HepG2 (cell line): ENCODE data around the gene CDNF. TPM values are rescaled to one million over a fixed set of nuclear protein-coding genes. Genes with fewer than 3 reads are reported as not detected.

Experiments
- ASH2L ChIP-seq: fragments of 300-600, 200-600 bp; sonication (generic); IDR thresholded peaks from 2 replicates; pipeline ENCODE4 v1.7.0; 2017; ENCODE audit warnings: low read depth, mild to moderate bottlenecking, moderate library complexity, mixed read lengths, low read length; ENCODE audit not compliant: insufficient read length
- ATF7-NPFF ChIP-seq: sonication (generic); formaldehyde crosslinking; IDR thresholded peaks from 2 replicates; pipeline ENCODE4 v1.8.1; 2023; ENCODE audit warnings: mild to moderate bottlenecking, low read depth, missing genetic modification reagents, moderate library complexity
- BRF2 ChIP-seq: sonication (generic); formaldehyde crosslinking; IDR thresholded peaks from 2 replicates; pipeline ENCODE4 v1.8.1; 2022; ENCODE audit warnings: mild to moderate bottlenecking, missing genetic modification reagents
- CSRNP1 ChIP-seq: sonication (generic); formaldehyde crosslinking; IDR thresholded peaks from 2 replicates; pipeline ENCODE4 v1.8.1; 2023; ENCODE audit warnings: mild to moderate bottlenecking, missing genetic modification reagents
- IKZF4 ChIP-seq: sonication (generic); formaldehyde crosslinking; IDR thresholded peaks from 2 replicates; pipeline ENCODE4 v1.5.1; 2020; ENCODE audit warnings: borderline replicate concordance, mild to moderate bottlenecking, low read depth, missing genetic modification reagents; ENCODE audit errors: not compliant biosample characterization
- KDM3A ChIP-seq: IDR thresholded peaks from 2 replicates; pipeline ENCODE4 v1.6.1; 2018; ENCODE audit warnings: low read depth, missing compliant biosample characterization
- KDM4B ChIP-seq: sonication (generic); formaldehyde crosslinking; IDR thresholded peaks from 2 replicates; pipeline ENCODE4 v1.4.0; 2020; ENCODE audit warnings: missing genetic modification reagents
- KDM5B ChIP-seq: sonication (generic); formaldehyde crosslinking; IDR thresholded peaks from 2 replicates; pipeline ENCODE4 v1.4.0; 2020; ENCODE audit warnings: missing genetic modification reagents, mild to moderate bottlenecking, borderline replicate concordance
- MIER2 ChIP-seq: IDR thresholded peaks from 2 replicates; pipeline ENCODE4 v1.6.1; 2016; ENCODE audit warnings: missing biosample characterization, missing genetic modification reagents
- MXD4 ChIP-seq: IDR thresholded peaks from 2 replicates; pipeline ENCODE4 v1.6.1; 2016; ENCODE audit warnings: mild to moderate bottlenecking, missing biosample characterization, missing genetic modification reagents
- POLR2AphosphoS5 ChIP-seq: IDR thresholded peaks from 2 replicates; pipeline ENCODE4 v1.6.1; 2012; ENCODE audit warnings: low read depth, low read length
- SIN3A ChIP-seq: IDR thresholded peaks from 2 replicates; pipeline ENCODE4 v1.6.1; 2011; ENCODE audit warnings: low read depth, mild to moderate bottlenecking, control low read depth, low read length, borderline replicate concordance
- ZBTB7A ChIP-seq: sonication (generic); formaldehyde crosslinking; IDR thresholded peaks from 2 replicates; pipeline ENCODE4 v1.8.0; 2022; ENCODE audit warnings: mild to moderate bottlenecking, missing genetic modification reagents
- ZBTB7B ChIP-seq: sonication (generic); formaldehyde crosslinking; IDR thresholded peaks from 2 replicates; pipeline ENCODE4 v1.4.0; 2020; ENCODE audit warnings: missing genetic modification reagents
- ZNF17 ChIP-seq: sonication (generic); formaldehyde crosslinking; IDR thresholded peaks from 2 replicates; pipeline ENCODE4 v1.5.0; 2020; ENCODE audit warnings: mild to moderate bottlenecking, missing genetic modification reagents
- ZNF556 ChIP-seq: sonication (generic); formaldehyde crosslinking; IDR thresholded peaks from 2 replicates; pipeline ENCODE4 v1.4.0; 2020; ENCODE audit warnings: mild to moderate bottlenecking, missing genetic modification reagents, borderline replicate concordance
- ZNF660 ChIP-seq: sonication (generic); formaldehyde crosslinking; IDR thresholded peaks from 2 replicates; pipeline ENCODE4 v1.5.1; 2020; ENCODE audit warnings: mild to moderate bottlenecking, low read depth, missing genetic modification reagents, borderline replicate concordance
- polyA plus RNA-seq, 8 experiments: library from polyadenylated mRNA; depleted of rRNA in 3 of 8; stranded (reverse) in 7 of 8; unstranded in 1 of 8; fragments of >200 nt; fragmentation: Illumina TruSeq in 4 of 8; extraction: Trizol in 4 of 8; gene quantifications; 2 replicates each; pipeline versions ENCODE4 v1.2.1 to v1.2.3, GENCODE V29; 2011 to 2016; ENCODE audit warnings: low read depth in 4 of 8, missing spikeins in 1 of 8, mixed read lengths in 1 of 8; ENCODE audit not compliant: insufficient read depth in 1 of 8
- total RNA-seq, 5 experiments: library from RNA; depleted of rRNA; stranded (reverse); fragments of >200 nt; fragmentation: Illumina TruSeq; extraction: Trizol; gene quantifications; 2 replicates each; pipeline ENCODE4 v1.2.3, GENCODE V29; 2016; ENCODE audit warnings: low read depth in 1 of 5
- TF ChIP-seq, protein P1 (sequence below), 2 experiments: sonication (generic) in 1 of 2; formaldehyde crosslinking in 1 of 2; IDR thresholded peaks; 2 replicates each; pipeline versions ENCODE4 v1.4.0 to v1.6.1; 2016 to 2020; ENCODE audit warnings: borderline replicate concordance in 1 of 2, low read depth in 1 of 2, mild to moderate bottlenecking in 1 of 2, missing genetic modification reagents in 1 of 2
- TF ChIP-seq, protein P2 (sequence below): sonication (generic); formaldehyde crosslinking; IDR thresholded peaks from 2 replicates; pipeline ENCODE4 v1.4.0; 2020; ENCODE audit warnings: mild to moderate bottlenecking, missing genetic modification reagents
- TF ChIP-seq, protein P3 (sequence below): sonication (generic); formaldehyde crosslinking; IDR thresholded peaks from 2 replicates; pipeline ENCODE4 v1.5.1; 2020; ENCODE audit warnings: missing genetic modification reagents, mild to moderate bottlenecking, borderline replicate concordance

CDNF gene
- total and polyA plus RNA-seq, 2 of the 13 experiments (the other 11 are each of a cell fraction or from before 2014, with no cell fraction given), result 0.29 to 0.33 TPM

GRCh38 chr10:14838582-14839304 is 906 bp upstream of the CDNF start (continued):
- TF ChIP-seq, protein P1, sequence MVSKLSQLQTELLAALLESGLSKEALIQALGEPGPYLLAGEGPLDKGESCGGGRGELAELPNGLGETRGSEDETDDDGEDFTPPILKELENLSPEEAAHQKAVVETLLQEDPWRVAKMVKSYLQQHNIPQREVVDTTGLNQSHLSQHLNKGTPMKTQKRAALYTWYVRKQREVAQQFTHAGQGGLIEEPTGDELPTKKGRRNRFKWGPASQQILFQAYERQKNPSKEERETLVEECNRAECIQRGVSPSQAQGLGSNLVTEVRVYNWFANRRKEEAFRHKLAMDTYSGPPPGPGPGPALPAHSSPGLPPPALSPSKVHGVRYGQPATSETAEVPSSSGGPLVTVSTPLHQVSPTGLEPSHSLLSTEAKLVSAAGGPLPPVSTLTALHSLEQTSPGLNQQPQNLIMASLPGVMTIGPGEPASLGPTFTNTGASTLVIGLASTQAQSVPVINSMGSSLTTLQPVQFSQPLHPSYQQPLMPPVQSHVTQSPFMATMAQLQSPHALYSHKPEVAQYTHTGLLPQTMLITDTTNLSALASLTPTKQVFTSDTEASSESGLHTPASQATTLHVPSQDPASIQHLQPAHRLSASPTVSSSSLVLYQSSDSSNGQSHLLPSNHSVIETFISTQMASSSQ (IDR thresholded peaks at IDR 0.05; ENCODE audit: low read depth), result no peak
- TF ChIP-seq, protein P1 (CRISPR knock-in tag; IDR thresholded peaks at IDR 0.05; ENCODE audit: borderline replicate concordance), result no peak
- TF ChIP-seq, protein P2, sequence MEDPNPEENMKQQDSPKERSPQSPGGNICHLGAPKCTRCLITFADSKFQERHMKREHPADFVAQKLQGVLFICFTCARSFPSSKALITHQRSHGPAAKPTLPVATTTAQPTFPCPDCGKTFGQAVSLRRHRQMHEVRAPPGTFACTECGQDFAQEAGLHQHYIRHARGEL (CRISPR knock-in tag), result no peak
- no peak for TF ChIP-seq KDM4B (CRISPR knock-in tag)
- TF ChIP-seq MXD4 (CRISPR knock-in tag), result no peak
- no peak for TF ChIP-seq MIER2
- peak; percentile 65; the same call in 1 of the 2 replicates for TF ChIP-seq SIN3A
- no peak for TF ChIP-seq IKZF4 (CRISPR knock-in tag)
- TF ChIP-seq ATF7-NPFF, result no peak
- TF ChIP-seq CSRNP1, result 0 out of 2 replicates have a peak, but pooled peaks have one; percentile 26
- TF ChIP-seq KDM3A, result 0 out of 2 replicates have a peak, but pooled peaks have one; percentile 8
- TF ChIP-seq ZNF17 (CRISPR knock-in tag), result no peak
- no peak for TF ChIP-seq ZBTB7A (CRISPR knock-in tag)
- 0 out of 2 replicates have a peak, but pooled peaks have one; percentile 8 for TF ChIP-seq ZNF556
- TF ChIP-seq POLR2AphosphoS5, result no peak
- TF ChIP-seq ZNF660 (CRISPR knock-in tag), result no peak
- TF ChIP-seq ZBTB7B (CRISPR knock-in tag), result peak; percentile 12; the same call in 1 of the 2 replicates
- peak; percentile 1; the same call in 1 of the 2 replicates for TF ChIP-seq KDM5B (CRISPR knock-in tag)
- TF ChIP-seq, protein P3, sequence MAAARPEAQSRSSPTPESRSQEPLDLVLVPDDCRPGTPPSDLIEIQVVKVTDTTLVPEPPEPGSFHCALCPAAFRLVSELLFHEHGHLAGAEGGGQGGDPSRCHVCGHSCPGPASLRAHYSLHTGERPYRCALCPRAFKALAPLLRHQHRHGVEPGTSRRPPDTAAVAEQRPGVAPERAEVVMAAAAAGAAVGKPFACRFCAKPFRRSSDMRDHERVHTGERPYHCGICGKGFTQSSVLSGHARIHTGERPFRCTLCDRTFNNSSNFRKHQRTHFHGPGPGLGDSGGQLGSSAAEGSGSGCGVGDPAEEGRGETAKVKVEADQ, result 0 out of 2 replicates have a peak, but pooled peaks have one; percentile 18
- peak; percentile 4 for TF ChIP-seq ASH2L
- TF ChIP-seq BRF2 (CRISPR knock-in tag), result no peak
